Kidney epithelial cell (primary cell): ENCODE data around the gene SSH3. TPM values are rescaled to one million over a fixed set of nuclear protein-coding genes. Genes with fewer than 3 reads are reported as not detected.
"Not testable (repeated sequence)": the region's sequence is repeated elsewhere in the genome, so short reads cannot be mapped to it uniquely, and the experiment has no call there.

Source experiments
- DNase-seq: peaks from one replicate; pipeline ENCODE4 v3.0.0-alpha.2; 2010; ENCODE audit warnings: low read depth
- H3K27me3 ChIP-seq: 2 replicates; pipeline ENCODE4 v1.6.0; 2011; ENCODE audit warnings: low read length; ENCODE audit not compliant: control insufficient read depth, insufficient read depth
- H3K36me3 ChIP-seq: 2 replicates; pipeline ENCODE4 v1.5.1; 2011; ENCODE audit warnings: low read length; ENCODE audit not compliant: control insufficient read depth, insufficient read depth
- H3K4me3 ChIP-seq: 2 replicates; pipeline ENCODE4 v1.5.1; 2011; ENCODE audit warnings: low read depth, mild to moderate bottlenecking, control low read depth, low read length
- CTCF ChIP-seq: IDR thresholded peaks from 2 replicates; pipeline ENCODE4 v1.5.1; 2011; ENCODE audit warnings: mild to moderate bottlenecking, moderate library complexity, low read length, control low read depth, inconsistent platforms; ENCODE audit not compliant: insufficient read depth, poor library complexity, severe bottlenecking
- total RNA-seq: library from RNA; depleted of rRNA; stranded (reverse); fragments of >200 nt; gene quantifications from 2 replicates; pipeline ENCODE4 v1.2.3, GENCODE V29; 2015

SSH3 gene
- total RNA-seq, 1 donor from 2014 or later, result 39.9 TPM

DNA sequence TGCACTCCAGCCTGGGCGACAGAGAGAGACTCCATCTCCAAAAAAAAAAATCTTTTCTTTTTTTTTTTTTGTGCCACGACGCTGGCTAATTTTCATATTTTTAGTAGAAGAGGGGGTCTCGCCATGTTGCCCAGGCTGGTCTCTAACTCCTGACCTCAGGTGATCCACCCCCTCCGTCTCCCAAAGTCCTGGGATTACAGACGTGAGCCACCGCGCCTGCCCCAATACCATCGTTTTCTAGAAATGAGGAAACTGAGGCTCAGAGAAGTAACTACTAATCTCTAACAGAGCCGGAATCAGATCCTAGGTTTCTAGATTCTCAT is 13.5 kb downstream of the SSH3 start:
- Histone ChIP-seq H3K4me3 (peak overlapping the region; percentile 84), H3K36me3 (no peaks in the 10 kb centered on the region), H3K27me3 (no peaks in the 10 kb centered on the region)
- TF ChIP-seq CTCF, result no peak
- no peak for DNase-seq

GRCh38 chr11:67317205-67317887 is 14.0 kb downstream of the SSH3 start:
- DNase-seq, result peak; percentile 72
- no peaks in the 10 kb centered on the region for H3K27me3 ChIP-seq
- peak; percentile 88 for TF ChIP-seq CTCF
- peak overlapping the region; percentile 84 for H3K4me3 ChIP-seq
- no peaks in the 10 kb centered on the region for H3K36me3 ChIP-seq

GRCh38 chr11:67317888-67318555 is 14.7 kb downstream of the SSH3 start:
- DNase-seq, result no peak
- TF ChIP-seq CTCF, result no peak
- Histone ChIP-seq H3K36me3 (no peaks in the 10 kb centered on the region), H3K27me3 (no peaks in the 10 kb centered on the region), H3K4me3 (peak overlapping the region; percentile 84)

- not testable (repeated sequence) for H3K36me3 ChIP-seq, DNase-seq, H3K4me3 ChIP-seq, H3K27me3 ChIP-seq
Measured at GRCh38 chr11:67318876-67319275, 15.5 kb downstream of the SSH3 start.

- no peak for TF ChIP-seq CTCF
- DNase-seq, result no peak
- H3K4me3 ChIP-seq, result no peak overlapping the region
- no peaks in the 10 kb centered on the region for H3K36me3 ChIP-seq
- H3K27me3 ChIP-seq, result no peaks in the 10 kb centered on the region
Measured at GRCh38 chr11:67320011-67320410, 16.7 kb downstream of the SSH3 start.

GRCh38 chr11:67320691-67321090 is 17.4 kb downstream of the SSH3 start:
- Histone ChIP-seq H3K36me3 (no peaks in the 10 kb centered on the region), H3K4me3 (no peak overlapping the region), H3K27me3 (no peaks in the 10 kb centered on the region)
- no peak for DNase-seq
- no peak for TF ChIP-seq CTCF
